GM12873 (cell line): ENCODE measurements around the gene DPF3.

Source experiments
- TF ChIP-seq, protein P1 (sequence below): IDR thresholded peaks from 2 replicates; pipeline ENCODE4 v1.5.1; 2012; ENCODE audit warnings: low read depth, mild to moderate bottlenecking, moderate library complexity, low read length, control low read depth; ENCODE audit not compliant: insufficient read depth; ENCODE audit errors: missing control alignments

DPF3 gene

GRCh38 chr14:72893636-72894322, at the start of gene DPF3:
Gene DPF3, minus strand, starts transcription at chr14:72894101. Its CDS starts 13 bp downstream, at chr14:72894088.
- TF ChIP-seq, protein P1, sequence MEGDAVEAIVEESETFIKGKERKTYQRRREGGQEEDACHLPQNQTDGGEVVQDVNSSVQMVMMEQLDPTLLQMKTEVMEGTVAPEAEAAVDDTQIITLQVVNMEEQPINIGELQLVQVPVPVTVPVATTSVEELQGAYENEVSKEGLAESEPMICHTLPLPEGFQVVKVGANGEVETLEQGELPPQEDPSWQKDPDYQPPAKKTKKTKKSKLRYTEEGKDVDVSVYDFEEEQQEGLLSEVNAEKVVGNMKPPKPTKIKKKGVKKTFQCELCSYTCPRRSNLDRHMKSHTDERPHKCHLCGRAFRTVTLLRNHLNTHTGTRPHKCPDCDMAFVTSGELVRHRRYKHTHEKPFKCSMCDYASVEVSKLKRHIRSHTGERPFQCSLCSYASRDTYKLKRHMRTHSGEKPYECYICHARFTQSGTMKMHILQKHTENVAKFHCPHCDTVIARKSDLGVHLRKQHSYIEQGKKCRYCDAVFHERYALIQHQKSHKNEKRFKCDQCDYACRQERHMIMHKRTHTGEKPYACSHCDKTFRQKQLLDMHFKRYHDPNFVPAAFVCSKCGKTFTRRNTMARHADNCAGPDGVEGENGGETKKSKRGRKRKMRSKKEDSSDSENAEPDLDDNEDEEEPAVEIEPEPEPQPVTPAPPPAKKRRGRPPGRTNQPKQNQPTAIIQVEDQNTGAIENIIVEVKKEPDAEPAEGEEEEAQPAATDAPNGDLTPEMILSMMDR: no peak

GRCh38 chr14:72942934-72943333, 49.0 kb upstream of the DPF3 start:
- TF ChIP-seq, protein P1: no peak

GRCh38 chr14:72941286-72941985, 47.5 kb upstream of the DPF3 start:
- TF ChIP-seq, protein P1: no peak

DNA sequence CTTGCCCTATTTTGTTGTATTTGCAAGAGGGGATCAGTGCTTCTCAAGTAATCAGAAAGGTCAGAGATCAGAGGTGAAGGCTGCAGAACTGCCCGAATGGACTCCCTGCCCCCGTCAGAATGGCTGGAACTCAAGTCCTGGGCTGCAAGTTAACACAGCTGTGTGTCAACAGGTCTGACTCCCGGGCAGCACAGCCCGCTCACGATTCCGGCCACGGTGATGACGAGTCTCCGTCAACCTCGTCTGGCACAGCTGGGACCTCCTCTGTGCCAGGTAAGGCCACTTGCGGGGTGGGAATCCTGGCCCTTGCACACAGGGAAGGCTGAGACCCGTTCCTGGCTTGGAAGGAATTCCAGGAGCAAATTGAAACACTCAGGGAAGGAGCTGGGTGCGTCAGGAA, 45.7 kb upstream of the DPF3 start:
- TF ChIP-seq, protein P1: no peak

DNA sequence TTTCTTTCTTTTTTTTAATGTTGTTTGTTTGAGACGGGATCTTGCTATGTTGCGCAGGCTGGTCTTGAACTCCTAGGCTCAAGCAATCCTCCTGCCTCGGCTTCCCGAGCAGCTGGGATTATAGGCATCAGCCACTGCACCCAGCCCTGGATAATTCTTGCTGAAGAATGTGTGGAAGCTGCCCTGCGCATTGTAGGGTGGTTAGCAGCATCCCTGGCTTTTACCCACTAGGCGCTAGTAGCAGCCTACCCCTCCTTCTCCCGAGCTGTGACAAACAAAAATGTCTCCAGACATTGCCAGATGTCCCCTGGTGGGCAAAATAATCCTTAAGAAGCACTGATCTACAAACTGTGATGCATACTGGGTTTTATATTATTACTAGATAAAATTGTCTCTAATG, 39.0 kb upstream of the DPF3 start:
- TF ChIP-seq, protein P1: no peak

GRCh38 chr14:72929316-72930080, 35.6 kb upstream of the DPF3 start:
- TF ChIP-seq, protein P1: no peak

- TF ChIP-seq, protein P1: no peak
Observed at GRCh38 chr14:72928872-72929271, 35.0 kb upstream of the DPF3 start.
